Activated T-cell treated with anti-CD3 and anti-CD28 coated beads, Interleukin-2, amount 50 U/mL, for 4 hours (primary cell): ENCODE measurements around the gene KLRF2. TPM values are rescaled to one million over a fixed set of nuclear protein-coding genes. Genes with fewer than 3 reads are reported as not detected.
A peak's percentile ranks its signal among the peaks of the same experiment; 100 is the strongest.

ENCODE experiments used
- ATAC-seq, 2 donors: fragments of 200-7000 bp; cut with Tn5 transposase; one replicate each; pipeline ENCODE4 v1.10.0; 2021
- DNase-seq: peaks from one replicate; pipeline ENCODE4 v3.0.0-alpha.2; 2020
- H3K27me3 Mint-ChIP-seq: one replicate; pipeline ENCODE4 v1.8.0; 2021; ENCODE audit warnings: low read depth, mixed read lengths
- H3K36me3 Mint-ChIP-seq: one replicate; pipeline ENCODE4 v1.8.0; 2022; ENCODE audit warnings: mixed read lengths; ENCODE audit not compliant: insufficient read depth
- H3K4me1 Mint-ChIP-seq: one replicate; pipeline ENCODE4 v1.8.0; 2021; ENCODE audit warnings: low read depth, mixed read lengths
- H3K4me3 Mint-ChIP-seq: one replicate; pipeline ENCODE4 v1.8.0; 2021; ENCODE audit warnings: mild to moderate bottlenecking, moderate library complexity, mixed read lengths
- H3K9me3 Mint-ChIP-seq: one replicate; pipeline ENCODE4 v1.8.0; 2021; ENCODE audit warnings: mixed read lengths
- total RNA-seq, 3 donors: library from RNA; stranded (reverse); gene quantifications; one replicate each; pipeline ENCODE4 v1.2.1, GENCODE V29; 2021

KLRF2 gene
- total RNA-seq, 3 donors from 2014 or later, result not detected

DNA sequence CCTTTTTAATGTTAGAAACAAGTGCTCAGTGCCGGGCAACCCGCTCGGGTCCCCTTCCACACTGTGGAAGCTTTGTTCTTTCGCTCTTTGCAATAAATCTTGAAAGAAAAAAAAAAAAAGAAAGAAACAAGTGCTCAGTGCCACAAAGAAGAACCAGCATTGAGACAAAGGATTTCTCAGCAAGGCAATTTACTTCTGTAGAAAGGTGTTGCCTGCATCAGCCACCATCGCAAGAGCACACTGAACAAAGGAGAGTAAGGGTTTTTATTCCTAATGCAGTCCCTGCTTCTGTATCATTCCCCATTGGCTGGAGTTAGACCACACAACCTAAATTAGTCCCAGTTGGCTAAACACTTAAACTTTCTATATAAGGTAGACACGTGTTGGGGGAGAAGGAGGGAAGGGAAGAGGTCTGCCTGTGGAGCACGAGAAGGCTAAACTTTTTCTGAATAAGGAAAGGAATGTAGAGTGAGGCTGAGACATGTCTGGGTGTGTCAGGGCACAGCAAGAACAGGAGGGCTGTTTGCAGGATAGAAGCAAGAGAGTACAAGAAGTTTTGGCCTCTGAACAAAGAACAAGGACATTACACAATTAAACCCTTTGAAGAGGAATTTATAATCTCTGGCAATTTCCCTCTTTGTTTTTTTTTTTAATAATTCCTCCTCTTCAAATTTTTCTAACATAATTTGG is 21.4 kb downstream of the KLRF2 start:
- ATAC-seq, result no peak

DNA sequence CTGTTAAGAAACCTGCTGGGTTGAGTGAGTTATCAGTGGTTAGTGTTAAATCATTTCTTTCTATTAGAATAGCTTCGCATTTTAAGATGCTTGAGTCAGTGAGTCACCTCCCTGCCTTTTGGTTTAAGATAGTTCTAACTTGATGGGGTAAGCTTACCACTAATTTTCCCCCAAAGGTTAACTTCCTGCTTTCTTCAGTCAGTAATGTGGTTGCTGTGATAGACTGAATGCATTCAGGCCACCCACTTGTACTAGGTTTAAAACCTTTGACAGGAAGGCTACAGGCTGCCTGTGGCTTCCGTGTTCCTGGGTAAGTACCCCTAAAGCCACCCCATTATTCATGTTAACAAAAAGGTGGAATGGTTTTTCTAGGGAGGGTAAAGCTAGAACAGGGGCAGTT is 25.6 kb downstream of the KLRF2 start:
- DNase-seq (peak; percentile 30), ATAC-seq (peak; percentile 96 to 99)
- H3K4me1 Mint-ChIP-seq, result peaks cover 26% of the 10 kb centered on the region
- H3K4me3 Mint-ChIP-seq, result peak overlapping the region; percentile 53
- H3K27me3 Mint-ChIP-seq, result no peaks in the 10 kb centered on the region
- H3K36me3 Mint-ChIP-seq, result peaks cover under 1% of the 10 kb centered on the region
- peaks cover 34% of the 10 kb centered on the region for H3K9me3 Mint-ChIP-seq

More for the DNA sequence above, 21.4 kb downstream of the KLRF2 start:
- peaks cover 19% of the 10 kb centered on the region for H3K9me3 Mint-ChIP-seq
- H3K4me1 Mint-ChIP-seq, result peaks cover 20% of the 10 kb centered on the region
- peaks cover 2% of the 10 kb centered on the region for H3K36me3 Mint-ChIP-seq
- H3K27me3 Mint-ChIP-seq, result no peaks in the 10 kb centered on the region
- H3K4me3 Mint-ChIP-seq, result no peak overlapping the region
- no peak for DNase-seq

DNA sequence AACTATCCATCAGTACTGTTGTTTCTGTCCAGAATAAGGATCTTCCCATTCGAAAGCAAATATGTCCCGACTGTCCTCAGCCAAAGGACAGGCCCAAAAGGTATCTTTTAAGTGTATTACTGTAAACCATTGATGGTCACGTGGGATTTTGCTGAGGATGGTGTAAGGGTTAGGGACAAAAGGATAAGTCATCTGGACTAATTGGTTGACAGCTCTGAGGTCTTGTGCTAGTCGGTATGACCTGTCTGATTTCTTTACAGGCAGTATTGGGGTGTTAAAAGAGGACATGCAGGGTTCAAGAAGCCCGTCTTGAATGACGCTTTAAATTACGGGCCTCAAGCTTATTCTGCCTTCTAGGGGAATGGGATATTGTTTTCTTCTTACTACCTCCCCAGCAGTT is 26.5 kb downstream of the KLRF2 start:
- DNase-seq (no peak), ATAC-seq (no peak)
- peaks cover 28% of the 10 kb centered on the region for H3K4me1 Mint-ChIP-seq
- H3K4me3 Mint-ChIP-seq, result no peak overlapping the region
- no peaks in the 10 kb centered on the region for H3K27me3 Mint-ChIP-seq
- H3K9me3 Mint-ChIP-seq, result peaks cover 33% of the 10 kb centered on the region
- no peaks in the 10 kb centered on the region for H3K36me3 Mint-ChIP-seq

DNA sequence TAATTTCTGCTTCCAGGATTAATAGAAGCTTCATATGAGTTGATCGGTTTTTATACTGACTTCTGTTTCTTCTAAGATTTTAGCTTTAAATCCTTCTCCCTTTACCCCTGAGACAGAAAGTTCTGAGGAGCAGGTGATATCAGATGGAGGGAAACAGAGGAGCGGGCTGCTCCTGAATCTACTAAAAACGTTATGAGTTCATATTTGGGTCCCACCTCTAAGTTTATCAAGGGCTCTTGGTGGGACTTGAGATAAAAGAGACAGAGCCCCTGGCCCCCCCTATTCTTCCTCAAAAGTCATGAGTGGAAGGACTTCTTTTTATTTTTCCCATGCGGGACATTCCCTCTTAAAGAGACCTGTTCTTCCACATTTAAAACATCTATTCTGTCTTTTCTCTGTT is 27.1 kb downstream of the KLRF2 start:
- DNase-seq, result no peak
- no peak for ATAC-seq
- H3K27me3 Mint-ChIP-seq, result no peaks in the 10 kb centered on the region
- H3K36me3 Mint-ChIP-seq, result no peaks in the 10 kb centered on the region
- no peak overlapping the region for H3K4me3 Mint-ChIP-seq
- peaks cover 29% of the 10 kb centered on the region for H3K9me3 Mint-ChIP-seq
- peaks cover 30% of the 10 kb centered on the region for H3K4me1 Mint-ChIP-seq

DNA sequence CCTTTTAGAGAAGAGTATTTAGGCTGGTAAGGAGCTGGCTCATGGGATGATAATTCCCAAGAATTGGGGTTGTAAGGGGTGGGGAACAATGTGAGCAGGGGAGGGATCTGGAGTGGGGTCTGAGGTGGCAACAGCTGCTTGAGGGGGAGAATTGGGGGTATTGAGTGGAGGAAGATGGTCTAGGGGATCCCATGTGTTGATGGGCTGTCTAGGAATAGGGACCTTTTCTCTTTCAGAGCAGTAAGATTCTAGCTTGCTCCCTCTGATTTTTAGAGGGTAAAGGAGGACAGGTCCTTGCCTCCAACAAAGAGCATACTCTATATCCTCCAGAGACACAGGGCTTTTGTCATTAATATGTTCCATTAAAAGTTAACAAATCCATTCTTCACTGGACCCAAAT is 28.4 kb downstream of the KLRF2 start:
- Mint-ChIP-seq H3K9me3 (peaks cover 26% of the 10 kb centered on the region), H3K4me1 (peaks cover 30% of the 10 kb centered on the region), H3K36me3 (no peaks in the 10 kb centered on the region), H3K4me3 (no peak overlapping the region), H3K27me3 (no peaks in the 10 kb centered on the region)
- ATAC-seq (no peak), DNase-seq (no peak)

DNA sequence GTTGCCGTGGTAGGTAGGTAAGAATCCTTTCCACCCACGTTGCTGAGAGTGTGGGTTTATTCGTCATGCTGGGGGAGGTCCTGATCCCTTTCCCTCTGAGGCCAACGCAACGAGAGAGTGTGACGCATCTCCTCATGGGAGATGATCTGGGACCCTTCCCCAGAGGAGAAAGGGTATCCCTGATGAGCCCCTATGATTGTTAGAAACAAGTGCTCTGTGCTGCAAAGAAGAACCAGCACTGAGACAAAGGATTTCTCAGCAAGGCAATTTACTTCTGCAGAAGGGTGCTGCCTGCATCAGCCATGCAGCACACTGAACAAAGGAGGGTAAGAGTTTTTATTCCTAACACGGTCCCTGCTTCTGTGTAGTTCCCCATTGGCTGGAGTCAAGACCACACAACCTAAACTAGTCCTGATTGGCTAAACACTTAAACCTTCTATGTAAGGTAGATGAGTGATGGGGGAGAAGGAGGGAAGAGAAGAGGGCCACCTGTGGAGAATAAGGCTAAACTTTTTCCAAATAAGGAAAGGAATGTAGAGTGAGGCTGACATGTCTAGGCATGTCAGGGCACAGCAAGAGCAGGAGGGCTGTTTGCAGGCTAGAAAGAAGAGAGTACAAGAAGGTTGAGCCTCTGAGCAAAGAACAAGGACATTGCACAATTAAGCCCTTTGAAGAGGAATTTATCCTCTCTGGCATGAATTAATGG is 29.6 kb downstream of the KLRF2 start:
- no peak for DNase-seq
- no peak for ATAC-seq
- H3K4me1 Mint-ChIP-seq, result peaks cover 27% of the 10 kb centered on the region
- peaks cover 26% of the 10 kb centered on the region for H3K9me3 Mint-ChIP-seq
- H3K27me3 Mint-ChIP-seq, result no peaks in the 10 kb centered on the region
- no peaks in the 10 kb centered on the region for H3K36me3 Mint-ChIP-seq
- no peak overlapping the region for H3K4me3 Mint-ChIP-seq

DNA sequence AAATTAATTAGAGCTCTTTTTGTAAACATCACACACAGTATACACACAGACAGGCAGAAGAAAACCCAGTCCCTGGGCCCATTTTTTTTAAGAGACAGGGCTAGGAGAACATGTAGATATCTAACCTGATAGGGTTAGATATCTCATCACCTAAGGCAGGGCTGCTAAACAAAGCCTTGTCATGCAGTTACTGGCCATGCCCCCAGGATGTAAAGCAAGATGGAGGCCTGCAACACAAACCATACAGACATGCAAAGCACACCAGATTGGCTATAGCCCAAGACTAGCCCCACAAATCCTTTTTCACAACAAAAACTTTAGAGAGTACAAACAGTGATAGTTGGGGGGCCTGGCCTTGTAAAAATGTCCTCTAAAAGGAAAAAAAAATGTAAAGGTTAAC is 30.4 kb downstream of the KLRF2 start:
- H3K4me1 Mint-ChIP-seq, result peaks cover 19% of the 10 kb centered on the region
- peaks cover 24% of the 10 kb centered on the region for H3K9me3 Mint-ChIP-seq

DNA sequence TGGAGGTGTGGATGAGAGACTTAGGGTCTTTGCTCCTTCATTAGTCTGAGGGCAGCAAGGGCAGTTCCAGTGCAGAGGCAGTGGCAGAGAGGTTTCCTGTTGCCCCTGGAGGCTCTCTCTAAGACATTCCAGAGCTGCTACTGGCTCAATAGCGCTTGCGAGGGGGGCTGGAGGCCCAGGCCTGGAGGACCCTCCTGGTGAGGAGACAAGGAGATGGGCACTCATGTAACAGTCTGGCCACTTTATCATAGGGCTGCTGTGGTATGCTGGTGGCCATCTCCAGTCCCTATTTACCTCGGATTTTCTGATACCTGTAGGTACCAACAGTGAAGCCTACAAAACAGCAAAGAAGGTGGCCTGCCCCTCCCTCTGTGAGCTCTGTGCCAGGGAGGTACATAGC is 38.2 kb downstream of the KLRF2 start:
- peaks cover 7% of the 10 kb centered on the region for H3K4me1 Mint-ChIP-seq
- no peaks in the 10 kb centered on the region for H3K9me3 Mint-ChIP-seq
- H3K4me3 Mint-ChIP-seq, result no peak overlapping the region
- DNase-seq (no peak), ATAC-seq (no peak)
- H3K27me3 Mint-ChIP-seq, result no peaks in the 10 kb centered on the region
- no peaks in the 10 kb centered on the region for H3K36me3 Mint-ChIP-seq

More for the DNA sequence above, 30.4 kb downstream of the KLRF2 start:
- Mint-ChIP-seq H3K4me3 (no peak overlapping the region), H3K36me3 (no peaks in the 10 kb centered on the region), H3K27me3 (no peaks in the 10 kb centered on the region)
- ATAC-seq (no peak), DNase-seq (no peak)

GRCh38 chr12:9920451-9920850 is 39.2 kb downstream of the KLRF2 start:
- Mint-ChIP-seq H3K4me1 (peaks cover 7% of the 10 kb centered on the region), H3K27me3 (no peaks in the 10 kb centered on the region), H3K4me3 (no peak overlapping the region), H3K9me3 (no peaks in the 10 kb centered on the region), H3K36me3 (no peaks in the 10 kb centered on the region)
- ATAC-seq (no peak), DNase-seq (no peak)

GRCh38 chr12:9922429-9922828 is 41.1 kb downstream of the KLRF2 start:
- no peak for ATAC-seq
- peaks cover 2% of the 10 kb centered on the region for H3K27me3 Mint-ChIP-seq
- H3K4me1 Mint-ChIP-seq, result peaks cover 11% of the 10 kb centered on the region
- H3K36me3 Mint-ChIP-seq, result no peaks in the 10 kb centered on the region
- no peak overlapping the region for H3K4me3 Mint-ChIP-seq
- H3K9me3 Mint-ChIP-seq, result no peaks in the 10 kb centered on the region
- DNase-seq, result no peak

- DNase-seq, result peak; percentile 6
- no peaks in the 10 kb centered on the region for H3K36me3 Mint-ChIP-seq
These were observed 44.6 kb downstream of the KLRF2 start for GRCh38 chr12:9925705-9926393.

GRCh38 chr12:9926876-9927275 is 45.6 kb downstream of the KLRF2 start:
- H3K4me1 Mint-ChIP-seq, result peaks cover 11% of the 10 kb centered on the region
- H3K4me3 Mint-ChIP-seq, result no peak overlapping the region
- ATAC-seq (no peak), DNase-seq (no peak)
- H3K36me3 Mint-ChIP-seq, result no peaks in the 10 kb centered on the region
- peaks cover 5% of the 10 kb centered on the region for H3K27me3 Mint-ChIP-seq
- H3K9me3 Mint-ChIP-seq, result no peaks in the 10 kb centered on the region

More at GRCh38 chr12:9925705-9926393, 44.6 kb downstream of the KLRF2 start:
- peaks cover 11% of the 10 kb centered on the region for H3K4me1 Mint-ChIP-seq
- no peaks in the 10 kb centered on the region for H3K9me3 Mint-ChIP-seq
- peaks cover 5% of the 10 kb centered on the region for H3K27me3 Mint-ChIP-seq
- peak overlapping the region; percentile 65 for H3K4me3 Mint-ChIP-seq
- peak in 1 of 2 donors; percentile 50 for ATAC-seq

- peaks cover 3% of the 10 kb centered on the region for H3K4me1 Mint-ChIP-seq
- peak in 1 of 2 donors; percentile 18 for ATAC-seq
- DNase-seq, result no peak
- H3K9me3 Mint-ChIP-seq, result no peaks in the 10 kb centered on the region
- H3K27me3 Mint-ChIP-seq, result peaks cover 5% of the 10 kb centered on the region
- no peak overlapping the region for H3K4me3 Mint-ChIP-seq
- H3K36me3 Mint-ChIP-seq, result no peaks in the 10 kb centered on the region
These were observed 47.3 kb downstream of the KLRF2 start for GRCh38 chr12:9928607-9929006.

GRCh38 chr12:9931245-9931644 is 50.0 kb downstream of the KLRF2 start:
- no peak overlapping the region for H3K4me3 Mint-ChIP-seq
- H3K4me1 Mint-ChIP-seq, result no peaks in the 10 kb centered on the region
- ATAC-seq (no peak), DNase-seq (no peak)
- H3K36me3 Mint-ChIP-seq, result no peaks in the 10 kb centered on the region
- peaks cover 5% of the 10 kb centered on the region for H3K27me3 Mint-ChIP-seq
- H3K9me3 Mint-ChIP-seq, result no peaks in the 10 kb centered on the region
